GM23338 (cell line): ENCODE results near the gene NLGN1. TPM values are rescaled to one million over a fixed set of nuclear protein-coding genes. Genes with fewer than 3 reads are reported as not detected.

Source experiments
- ATAC-seq: fragments of 200-7000 bp; cut with Tn5 transposase; 3 replicates; pipeline ENCODE4 v1.9.1; 2020
- DNase-seq: peaks from one replicate; pipeline ENCODE4 v3.0.0-alpha.2; 2015; ENCODE audit warnings: low spot score
- H2AFZ ChIP-seq: fragments of 200-600 bp; sonication (generic); 2 replicates; pipeline ENCODE4 v1.8.0; 2016; ENCODE audit warnings: antibody characterized with exemption, mild to moderate bottlenecking, moderate library complexity
- H3F3A ChIP-seq: fragments of 200-600 bp; sonication (generic); replicated peaks from 2 replicates; pipeline ENCODE4 v1.8.0; 2017; ENCODE audit warnings: antibody characterized with exemption, mixed run types, low read depth
- H3K27ac ChIP-seq: fragments of 200-600 bp; sonication (generic); 2 replicates; pipeline ENCODE4 v1.6.1; 2016; ENCODE audit warnings: low read depth
- H3K27me3 ChIP-seq: fragments of 200-600 bp; sonication (generic); 2 replicates; pipeline ENCODE4 v1.8.0; 2016; ENCODE audit warnings: mild to moderate bottlenecking, mixed run types, moderate library complexity; ENCODE audit not compliant: insufficient read depth
- H3K36me3 ChIP-seq: fragments of 200-600 bp; sonication (generic); 2 replicates; pipeline ENCODE4 v1.8.0; 2016; ENCODE audit warnings: mild to moderate bottlenecking; ENCODE audit not compliant: insufficient read depth
- H3K4me1 ChIP-seq: fragments of 200-600 bp; sonication (generic); 2 replicates; pipeline ENCODE4 v1.8.0; 2016; ENCODE audit warnings: mild to moderate bottlenecking, moderate library complexity; ENCODE audit not compliant: insufficient read depth
- H3K4me2 ChIP-seq: fragments of 200-600 bp; sonication (generic); 2 replicates; pipeline ENCODE4 v1.7.1; 2017; ENCODE audit warnings: mixed run types
- H3K4me3 ChIP-seq: fragments of 200-600 bp; sonication (generic); 2 replicates; pipeline ENCODE4 v1.6.1; 2016; ENCODE audit warnings: mixed run types
- H3K79me2 ChIP-seq: fragments of 200-600 bp; sonication (generic); replicated peaks from 2 replicates; pipeline ENCODE4 v1.8.0; 2017; ENCODE audit warnings: mild to moderate bottlenecking; ENCODE audit not compliant: insufficient read depth
- H3K9me2 ChIP-seq: fragments of 200-600 bp; sonication (generic); 2 replicates; pipeline ENCODE4 v1.8.0; 2017; ENCODE audit not compliant: insufficient read depth
- H4K20me1 ChIP-seq: fragments of 200-600 bp; sonication (generic); replicated peaks from 2 replicates; pipeline ENCODE4 v1.8.0; 2017; ENCODE audit warnings: mild to moderate bottlenecking; ENCODE audit not compliant: insufficient read depth
- H3K27ac Mint-ChIP-seq: 2 replicates; pipeline ENCODE4 v1.8.0; 2020; ENCODE audit warnings: inconsistent platforms, mild to moderate bottlenecking, moderate library complexity, mixed read lengths
- H3K27me3 Mint-ChIP-seq: 3 replicates; pipeline ENCODE4 v1.8.0; 2022; ENCODE audit warnings: low read depth, mild to moderate bottlenecking, moderate library complexity, mixed read lengths, inconsistent platforms; ENCODE audit not compliant: insufficient read depth, poor library complexity
- H3K36me3 Mint-ChIP-seq: 3 replicates; pipeline ENCODE4 v1.8.0; 2021; ENCODE audit warnings: low read depth, mild to moderate bottlenecking, inconsistent platforms, moderate library complexity, mixed read lengths
- H3K4me1 Mint-ChIP-seq: 3 replicates; pipeline ENCODE4 v1.8.0; 2020; ENCODE audit warnings: mild to moderate bottlenecking, inconsistent platforms, mixed read lengths
- H3K4me3 Mint-ChIP-seq: 3 replicates; pipeline ENCODE4 v1.8.0; 2021; ENCODE audit warnings: moderate library complexity, mild to moderate bottlenecking, inconsistent platforms, mixed read lengths
- H3K9me3 Mint-ChIP-seq: 3 replicates; pipeline ENCODE4 v1.8.0; 2020; ENCODE audit warnings: moderate library complexity, mild to moderate bottlenecking, inconsistent platforms, mixed read lengths
- CREB1 ChIP-seq: fragments of 250-450 bp; sonication (Bioruptor Pico); IDR thresholded peaks from 2 replicates; pipeline ENCODE4 v1.5.0; 2020; ENCODE audit warnings: low read depth, mild to moderate bottlenecking, moderate library complexity
- CTCF ChIP-seq, 2 experiments: fragments of 200-600 bp in 1 of 2; sonication (generic) in 1 of 2; conservative IDR thresholded peaks; 2 replicates each; pipeline versions ENCODE4 v1.5.1 to v1.6.1; 2016 to 2017; ENCODE audit warnings: antibody characterized with exemption in 2 of 2, low read depth in 2 of 2, mild to moderate bottlenecking in 2 of 2, moderate library complexity in 1 of 2
- EZH2 ChIP-seq: fragments of 200-600 bp; sonication (generic); IDR thresholded peaks from one replicate; pipeline ENCODE4 v1.8.0; 2017; ENCODE audit warnings: antibody characterized with exemption, mild to moderate bottlenecking, low read depth; ENCODE audit not compliant: unreplicated experiment
- EZH2phosphoT487 ChIP-seq: fragments of 200-600 bp; sonication (generic); IDR thresholded peaks from one replicate; pipeline ENCODE4 v1.8.1; 2018; ENCODE audit warnings: antibody characterized with exemption; ENCODE audit not compliant: unreplicated experiment
- JUNB ChIP-seq: IDR thresholded peaks from one replicate; pipeline ENCODE4 v1.6.1; 2016; ENCODE audit warnings: antibody characterized with exemption; ENCODE audit not compliant: unreplicated experiment
- NANOG ChIP-seq: IDR thresholded peaks from 2 replicates; pipeline ENCODE4 v1.6.1; 2016; ENCODE audit warnings: antibody characterized with exemption, borderline replicate concordance
- POLR2AphosphoS5 ChIP-seq: IDR thresholded peaks from 2 replicates; pipeline ENCODE4 v1.6.1; 2016; ENCODE audit warnings: antibody characterized with exemption, low read depth
- STAT1 ChIP-seq: IDR thresholded peaks from one replicate; pipeline ENCODE4 v1.6.1; 2016; ENCODE audit warnings: antibody characterized with exemption; ENCODE audit not compliant: unreplicated experiment
- ZNF114 ChIP-seq: fragments of 250-450 bp; sonication (Bioruptor Pico); IDR thresholded peaks from 2 replicates; pipeline ENCODE4 v1.5.0; 2020; ENCODE audit warnings: mild to moderate bottlenecking, moderate library complexity
- ZNF331 ChIP-seq: fragments of 250-450 bp; sonication (Bioruptor Pico); IDR thresholded peaks from 2 replicates; pipeline ENCODE4 v1.5.0; 2020; ENCODE audit warnings: low read depth, mild to moderate bottlenecking, moderate library complexity
- polyA plus RNA-seq: library from polyadenylated mRNA; unstranded; fragments of >200 nt; fragmentation: Nextera tagmentation; extraction: Ambion mirVana; gene quantifications from 2 replicates; pipeline ENCODE4 v1.2.1, GENCODE V29; 2016
- total RNA-seq: library from RNA; depleted of rRNA; stranded (reverse); fragments of >200 nt; shearing (Covaris generic); gene quantifications from 2 replicates; pipeline ENCODE4 v1.2.3, GENCODE V29; 2014
- TF ChIP-seq, protein P1 (sequence below): IDR thresholded peaks from 2 replicates; pipeline ENCODE4 v1.6.1; 2016; ENCODE audit warnings: antibody characterized with exemption
- TF ChIP-seq, protein P2 (sequence below): IDR thresholded peaks from one replicate; pipeline ENCODE4 v1.6.1; 2018; ENCODE audit warnings: antibody characterized with exemption; ENCODE audit not compliant: unreplicated experiment

Gene NLGN1
- total and polyA plus RNA-seq, 2 experiments from 2014 or later = 6.5 to 18.6 TPM

DNA sequence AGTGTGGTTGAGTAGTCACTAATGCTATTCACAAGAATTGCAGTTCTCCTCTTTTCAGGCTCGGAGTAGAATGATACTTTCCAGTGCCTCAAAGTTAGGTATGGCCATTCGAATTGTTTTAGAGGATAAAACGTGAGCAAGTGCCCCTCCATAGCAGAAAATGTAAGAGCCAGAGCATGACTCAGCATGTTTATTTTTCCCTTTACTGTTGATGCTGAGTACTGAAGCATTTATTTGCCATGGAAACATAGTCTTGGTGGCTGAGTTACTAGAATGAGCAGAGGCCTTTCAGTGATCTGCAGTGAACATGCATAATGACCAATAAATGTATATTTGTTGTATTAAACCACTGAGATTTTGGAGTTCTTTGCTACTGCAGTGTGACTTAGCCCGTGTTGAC lies 540.6 kb downstream of the NLGN1 start:
- Histone ChIP-seq H3K79me2 (no peaks in the 10 kb centered on the region), H3K4me3 (no peak overlapping the region), H3K27me3 (no peaks in the 10 kb centered on the region), H3K36me3 (no peaks in the 10 kb centered on the region), H3K27ac (no peak overlapping the region), H4K20me1 (no peaks in the 10 kb centered on the region), H2AFZ (0 out of 2 replicates have a peak overlapping the region, but pooled peaks have one; percentile 43), H3K4me1 (peaks cover 12% of the 10 kb centered on the region), H3F3A (no peaks in the 10 kb centered on the region), H3K4me2 (no peak overlapping the region), H3K9me2 (no peaks in the 10 kb centered on the region)
- peak overlapping the region; percentile 61 for H3K27ac Mint-ChIP-seq
- H3K4me1 Mint-ChIP-seq = peaks cover 13% of the 10 kb centered on the region
- no peak for TF ChIP-seq ZNF114 (CRISPR knock-in tag)
- TF ChIP-seq, protein P1, sequence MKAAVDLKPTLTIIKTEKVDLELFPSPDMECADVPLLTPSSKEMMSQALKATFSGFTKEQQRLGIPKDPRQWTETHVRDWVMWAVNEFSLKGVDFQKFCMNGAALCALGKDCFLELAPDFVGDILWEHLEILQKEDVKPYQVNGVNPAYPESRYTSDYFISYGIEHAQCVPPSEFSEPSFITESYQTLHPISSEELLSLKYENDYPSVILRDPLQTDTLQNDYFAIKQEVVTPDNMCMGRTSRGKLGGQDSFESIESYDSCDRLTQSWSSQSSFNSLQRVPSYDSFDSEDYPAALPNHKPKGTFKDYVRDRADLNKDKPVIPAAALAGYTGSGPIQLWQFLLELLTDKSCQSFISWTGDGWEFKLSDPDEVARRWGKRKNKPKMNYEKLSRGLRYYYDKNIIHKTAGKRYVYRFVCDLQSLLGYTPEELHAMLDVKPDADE = no peak
- TF ChIP-seq, protein P2, sequence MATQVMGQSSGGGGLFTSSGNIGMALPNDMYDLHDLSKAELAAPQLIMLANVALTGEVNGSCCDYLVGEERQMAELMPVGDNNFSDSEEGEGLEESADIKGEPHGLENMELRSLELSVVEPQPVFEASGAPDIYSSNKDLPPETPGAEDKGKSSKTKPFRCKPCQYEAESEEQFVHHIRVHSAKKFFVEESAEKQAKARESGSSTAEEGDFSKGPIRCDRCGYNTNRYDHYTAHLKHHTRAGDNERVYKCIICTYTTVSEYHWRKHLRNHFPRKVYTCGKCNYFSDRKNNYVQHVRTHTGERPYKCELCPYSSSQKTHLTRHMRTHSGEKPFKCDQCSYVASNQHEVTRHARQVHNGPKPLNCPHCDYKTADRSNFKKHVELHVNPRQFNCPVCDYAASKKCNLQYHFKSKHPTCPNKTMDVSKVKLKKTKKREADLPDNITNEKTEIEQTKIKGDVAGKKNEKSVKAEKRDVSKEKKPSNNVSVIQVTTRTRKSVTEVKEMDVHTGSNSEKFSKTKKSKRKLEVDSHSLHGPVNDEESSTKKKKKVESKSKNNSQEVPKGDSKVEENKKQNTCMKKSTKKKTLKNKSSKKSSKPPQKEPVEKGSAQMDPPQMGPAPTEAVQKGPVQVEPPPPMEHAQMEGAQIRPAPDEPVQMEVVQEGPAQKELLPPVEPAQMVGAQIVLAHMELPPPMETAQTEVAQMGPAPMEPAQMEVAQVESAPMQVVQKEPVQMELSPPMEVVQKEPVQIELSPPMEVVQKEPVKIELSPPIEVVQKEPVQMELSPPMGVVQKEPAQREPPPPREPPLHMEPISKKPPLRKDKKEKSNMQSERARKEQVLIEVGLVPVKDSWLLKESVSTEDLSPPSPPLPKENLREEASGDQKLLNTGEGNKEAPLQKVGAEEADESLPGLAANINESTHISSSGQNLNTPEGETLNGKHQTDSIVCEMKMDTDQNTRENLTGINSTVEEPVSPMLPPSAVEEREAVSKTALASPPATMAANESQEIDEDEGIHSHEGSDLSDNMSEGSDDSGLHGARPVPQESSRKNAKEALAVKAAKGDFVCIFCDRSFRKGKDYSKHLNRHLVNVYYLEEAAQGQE = no peak
- TF ChIP-seq EZH2 = no peak
- no peak for TF ChIP-seq JUNB
- TF ChIP-seq NANOG = no peak
- TF ChIP-seq EZH2phosphoT487 = no peak
- no peak for TF ChIP-seq STAT1
- TF ChIP-seq CTCF (conservative IDR thresholded peaks at IDR 0.05; ENCODE audit: low read depth in 2 of 2) = no peak
- no peaks in the 10 kb centered on the region for H3K36me3 Mint-ChIP-seq
- H3K27me3 Mint-ChIP-seq = no peaks in the 10 kb centered on the region
- DNase-seq (peak; percentile 53), ATAC-seq (no peak)
- no peaks in the 10 kb centered on the region for H3K9me3 Mint-ChIP-seq
- no peak overlapping the region for H3K4me3 Mint-ChIP-seq

DNA sequence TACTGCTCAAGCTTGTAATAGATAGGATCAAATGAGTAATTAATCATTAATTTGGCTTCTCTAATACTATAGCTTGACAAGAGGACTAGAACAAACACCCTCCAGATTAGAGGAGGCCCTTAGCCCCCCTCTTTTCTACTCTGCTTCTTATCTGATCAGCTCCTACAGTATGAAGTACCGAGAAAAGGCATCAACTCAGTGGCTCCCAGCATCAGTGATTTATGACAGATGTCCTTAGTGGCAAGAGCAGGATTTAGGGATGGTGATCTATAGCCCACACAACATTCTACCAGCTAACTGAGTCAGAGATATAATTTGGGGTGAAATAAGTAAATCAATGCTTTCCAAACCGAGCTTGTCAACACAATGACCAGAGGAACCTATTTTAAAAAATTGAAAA lies 541.1 kb downstream of the NLGN1 start:
- no peak overlapping the region for H3K4me3 Mint-ChIP-seq
- H3K27ac ChIP-seq = no peak overlapping the region
- H3K9me2 ChIP-seq = no peaks in the 10 kb centered on the region
- no peak overlapping the region for H3K4me3 ChIP-seq
- no peaks in the 10 kb centered on the region for H3F3A ChIP-seq
- H3K4me1 ChIP-seq = peaks cover 12% of the 10 kb centered on the region
- H3K27me3 Mint-ChIP-seq = no peaks in the 10 kb centered on the region
- H3K9me3 Mint-ChIP-seq = no peaks in the 10 kb centered on the region
- H3K4me2 ChIP-seq = no peak overlapping the region
- H3K36me3 Mint-ChIP-seq = no peaks in the 10 kb centered on the region
- H3K27me3 ChIP-seq = no peaks in the 10 kb centered on the region
- peaks cover 12% of the 10 kb centered on the region; the same call in 2 of the 3 replicates for H3K4me1 Mint-ChIP-seq
- ATAC-seq (peak; percentile 32; the same call in 2 of the 3 replicates), DNase-seq (no peak)
- peak overlapping the region; percentile 81; the same call in 1 of the 2 replicates for H3K27ac Mint-ChIP-seq
- no peaks in the 10 kb centered on the region for H3K36me3 ChIP-seq
- H4K20me1 ChIP-seq = no peaks in the 10 kb centered on the region
- no peak overlapping the region for H2AFZ ChIP-seq
- no peaks in the 10 kb centered on the region for H3K79me2 ChIP-seq
- TF ChIP-seq POLR2AphosphoS5 (no peak), EZH2 (no peak), ZNF331 (no peak), CREB1 (no peak), ZNF114 (CRISPR knock-in tag) (no peak)
- TF ChIP-seq, protein P1 = no peak
- TF ChIP-seq, protein P2 = no peak
